ENCODE data around the gene ZRSR2.
"Not testable (repeated sequence)": the region's sequence is repeated elsewhere in the genome, so short reads cannot be mapped to it uniquely, and the experiment has no call there.

Gene ZRSR2, protein sequence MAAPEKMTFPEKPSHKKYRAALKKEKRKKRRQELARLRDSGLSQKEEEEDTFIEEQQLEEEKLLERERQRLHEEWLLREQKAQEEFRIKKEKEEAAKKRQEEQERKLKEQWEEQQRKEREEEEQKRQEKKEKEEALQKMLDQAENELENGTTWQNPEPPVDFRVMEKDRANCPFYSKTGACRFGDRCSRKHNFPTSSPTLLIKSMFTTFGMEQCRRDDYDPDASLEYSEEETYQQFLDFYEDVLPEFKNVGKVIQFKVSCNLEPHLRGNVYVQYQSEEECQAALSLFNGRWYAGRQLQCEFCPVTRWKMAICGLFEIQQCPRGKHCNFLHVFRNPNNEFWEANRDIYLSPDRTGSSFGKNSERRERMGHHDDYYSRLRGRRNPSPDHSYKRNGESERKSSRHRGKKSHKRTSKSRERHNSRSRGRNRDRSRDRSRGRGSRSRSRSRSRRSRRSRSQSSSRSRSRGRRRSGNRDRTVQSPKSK

DNA sequence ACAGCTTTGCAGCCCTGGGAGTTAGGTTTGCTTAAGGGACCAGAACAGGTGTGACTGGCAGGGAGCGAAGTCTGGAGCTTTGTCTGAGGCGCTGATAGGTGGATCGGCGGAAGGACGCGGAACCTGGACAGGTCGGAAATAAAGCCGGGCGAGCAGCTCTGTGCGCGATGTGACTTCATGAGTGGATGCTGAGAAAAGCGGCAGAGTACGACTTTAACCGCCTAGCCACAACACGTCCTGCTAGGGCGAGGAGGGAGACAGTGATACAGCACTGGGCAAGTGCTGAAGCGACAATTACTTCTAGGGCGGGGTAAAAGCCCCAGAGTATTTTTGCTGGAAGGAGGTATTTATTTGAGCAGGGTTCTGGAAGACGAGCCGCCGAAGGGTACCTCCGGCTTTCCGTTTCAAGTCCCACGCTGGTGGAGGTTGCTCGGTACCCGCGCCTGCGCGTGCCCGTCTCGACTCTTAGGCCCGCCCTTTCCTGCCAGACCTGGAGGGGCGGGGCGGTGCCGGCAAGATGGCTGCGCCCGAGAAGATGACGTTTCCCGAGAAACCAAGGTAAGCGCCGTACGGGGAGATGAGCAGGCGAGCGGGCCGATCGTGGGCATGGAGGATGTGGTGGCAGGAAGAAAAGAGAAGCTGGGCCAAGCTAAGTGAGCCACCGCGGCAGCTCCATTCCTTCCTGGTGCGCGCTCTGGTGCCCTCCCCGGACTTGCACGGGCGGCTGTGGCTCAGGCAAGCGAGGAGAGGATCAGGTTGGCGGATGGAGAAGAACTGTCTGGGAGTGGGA, at the start of gene ZRSR2:
TSS of gene ZRSR2 (plus strand) at position 506 of the 790 bp plus-strand sequence. CDS start at position 518, 12 bp downstream.
- Histone ChIP-seq H3K27me3 (ENCODE audit: control insufficient read depth, insufficient read depth, low read length) (no peaks in the 10 kb centered on the region), H3K4me3 (ENCODE audit: low read depth, low read length) (peak within 1 kb of the TSS; percentile 98), H3K36me3 (ENCODE audit: control insufficient read depth, insufficient read depth, low read length) (peaks cover 20% of the 10 kb centered on the region)

DNA sequence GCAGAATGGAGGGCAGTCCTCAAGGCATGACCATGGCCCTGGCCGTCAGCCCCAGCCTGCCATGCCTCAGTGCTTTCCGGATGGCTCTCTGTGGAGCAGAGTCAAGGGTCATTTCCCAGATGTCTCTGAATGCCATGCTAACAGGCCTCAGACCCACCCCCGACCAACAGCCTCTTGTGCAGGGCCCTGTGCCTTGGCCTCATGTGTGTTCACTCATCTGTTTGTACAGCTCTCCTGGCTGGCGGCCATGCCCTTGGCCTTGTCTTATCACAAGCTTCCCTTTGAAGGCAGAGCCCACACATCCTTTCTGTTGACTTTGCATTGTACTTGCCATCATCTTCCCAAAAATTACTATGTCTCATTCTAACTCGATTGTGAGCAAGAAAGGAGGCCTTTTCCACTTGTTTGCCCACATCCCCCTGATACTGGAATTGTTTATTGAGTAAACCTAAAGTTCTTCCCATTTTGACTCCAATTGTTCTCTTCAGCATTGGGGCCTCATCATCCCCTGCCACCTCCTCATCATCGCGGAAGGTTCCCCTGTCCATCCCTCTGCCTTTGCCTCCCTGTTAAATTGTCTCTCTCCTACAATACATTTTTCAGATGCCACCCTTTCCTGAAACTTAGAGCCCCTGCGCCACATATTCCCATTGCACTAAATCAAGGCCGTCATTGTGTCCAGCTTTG, 46.0 kb upstream of the ZRSR2 start:
- Histone ChIP-seq H3K9me3 (ENCODE audit: control insufficient read depth, insufficient read depth, low read depth, low read length) (no peaks in the 10 kb centered on the region), H3K4me3 (ENCODE audit: low read depth, low read length) (no peak overlapping the region), H3K9ac (ENCODE audit: low read length) (no peak overlapping the region), H3K4me1 (ENCODE audit: control insufficient read depth, insufficient read depth, low read length) (peaks cover 22% of the 10 kb centered on the region), H3K36me3 (ENCODE audit: control insufficient read depth, insufficient read depth, low read length) (no peaks in the 10 kb centered on the region), H3K27me3 (ENCODE audit: control insufficient read depth, insufficient read depth, low read length) (peaks cover 13% of the 10 kb centered on the region), H3K27ac (ENCODE audit: low read depth, low read length) (no peak overlapping the region)

More for the DNA sequence above, at the start of gene ZRSR2:
- peak within 1 kb of the TSS; percentile 22; the same call in 1 of the 2 replicates for H3K27ac ChIP-seq (ENCODE audit: low read depth, low read length)
- H3K9me3 ChIP-seq (ENCODE audit: control insufficient read depth, insufficient read depth, low read depth, low read length) = no peaks in the 10 kb centered on the region
- H3K4me1 ChIP-seq (ENCODE audit: control insufficient read depth, insufficient read depth, low read length) = peaks cover 8% of the 10 kb centered on the region
- peak within 1 kb of the TSS; percentile 90 for H3K9ac ChIP-seq (ENCODE audit: low read length)

DNA sequence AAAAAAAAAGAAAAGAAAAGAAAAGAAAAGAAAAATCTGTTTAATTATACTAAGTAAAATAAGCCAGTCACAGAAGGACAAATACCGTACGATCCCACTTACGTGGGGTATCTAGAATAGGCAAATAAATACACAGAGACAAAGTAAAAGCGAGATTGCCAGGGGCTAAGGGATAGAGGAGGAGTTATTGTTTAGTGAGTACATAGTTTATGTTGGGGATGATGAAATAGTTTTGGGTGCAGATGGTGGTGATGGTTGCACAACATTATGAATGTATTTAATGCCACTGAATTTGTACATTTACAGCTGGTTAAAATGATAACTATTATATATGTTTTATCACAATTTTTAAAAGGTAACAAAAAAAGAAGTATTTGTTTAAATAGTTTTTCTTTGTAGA, 45.1 kb upstream of the ZRSR2 start:
- Histone ChIP-seq H3K36me3 (ENCODE audit: control insufficient read depth, insufficient read depth, low read length) (no peaks in the 10 kb centered on the region), H3K27ac (ENCODE audit: low read depth, low read length) (no peak overlapping the region), H3K4me1 (ENCODE audit: control insufficient read depth, insufficient read depth, low read length) (peaks cover 27% of the 10 kb centered on the region), H3K4me3 (ENCODE audit: low read depth, low read length) (no peak overlapping the region), H3K27me3 (ENCODE audit: control insufficient read depth, insufficient read depth, low read length) (peaks cover 4% of the 10 kb centered on the region; the same call in 1 of the 2 replicates), H3K9ac (ENCODE audit: low read length) (no peak overlapping the region), H3K9me3 (ENCODE audit: control insufficient read depth, insufficient read depth, low read depth, low read length) (no peaks in the 10 kb centered on the region)

DNA sequence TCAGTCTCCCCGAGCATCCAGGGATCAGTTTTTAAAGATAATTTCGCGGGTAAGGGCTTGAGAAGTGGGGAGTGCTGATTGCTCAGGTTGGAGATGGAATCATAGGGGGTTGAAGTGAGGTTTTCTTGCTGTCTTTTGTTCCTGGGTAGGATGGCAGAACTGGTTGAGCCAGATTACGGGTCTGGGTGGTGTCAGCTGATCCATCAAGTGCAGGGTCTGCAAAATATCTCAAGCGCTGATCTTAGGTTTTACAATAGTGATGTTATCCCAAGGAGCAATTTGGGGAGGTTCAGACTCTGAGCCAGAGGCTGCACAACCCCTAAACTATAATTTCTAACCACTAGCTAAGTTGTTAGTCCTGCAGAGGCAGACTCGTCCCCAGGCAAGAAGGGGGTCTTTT, 43.6 kb upstream of the ZRSR2 start:
- not testable (repeated sequence) for H3K36me3 ChIP-seq (ENCODE audit: control insufficient read depth, insufficient read depth, low read length); H3K27me3 ChIP-seq (ENCODE audit: control insufficient read depth, insufficient read depth, low read length); H3K9ac ChIP-seq (ENCODE audit: low read length); H3K9me3 ChIP-seq (ENCODE audit: control insufficient read depth, insufficient read depth, low read depth, low read length); H3K4me3 ChIP-seq (ENCODE audit: low read depth, low read length); H3K27ac ChIP-seq (ENCODE audit: low read depth, low read length)
- H3K4me1 ChIP-seq (ENCODE audit: control insufficient read depth, insufficient read depth, low read length) = peaks cover 39% of the 10 kb centered on the region

DNA sequence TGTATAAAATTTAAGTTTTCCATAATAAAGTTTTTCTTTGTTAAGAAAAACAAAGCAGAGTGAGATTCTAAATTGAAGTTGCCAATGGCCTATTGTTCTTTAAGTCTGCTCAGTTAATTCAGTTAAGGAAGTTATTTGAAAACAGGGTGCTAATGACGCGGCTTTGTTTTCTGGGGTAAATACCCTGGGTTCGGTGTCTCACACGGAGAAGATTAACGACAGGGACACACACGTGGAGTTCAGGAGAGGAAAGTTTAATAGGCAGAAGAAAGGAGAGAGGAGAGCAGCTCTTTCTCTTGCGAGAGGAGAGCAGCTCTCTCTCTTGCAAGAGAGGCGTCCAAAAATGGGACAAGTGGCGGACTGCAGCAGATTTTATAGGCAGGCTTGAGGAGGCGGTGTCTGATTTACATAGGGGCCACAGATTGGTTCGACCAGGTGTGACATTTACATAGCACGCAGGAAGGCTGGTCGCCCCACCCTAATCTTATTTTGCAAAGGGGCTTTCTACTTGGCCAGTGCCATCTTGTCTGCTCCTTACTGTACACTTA, 42.6 kb upstream of the ZRSR2 start:
- Histone ChIP-seq H3K4me1 (ENCODE audit: control insufficient read depth, insufficient read depth, low read length) (peaks cover 43% of the 10 kb centered on the region), H3K27me3 (ENCODE audit: control insufficient read depth, insufficient read depth, low read length) (no peaks in the 10 kb centered on the region), H3K36me3 (ENCODE audit: control insufficient read depth, insufficient read depth, low read length) (no peaks in the 10 kb centered on the region), H3K27ac (ENCODE audit: low read depth, low read length) (no peak overlapping the region), H3K9ac (ENCODE audit: low read length) (no peak overlapping the region), H3K9me3 (ENCODE audit: control insufficient read depth, insufficient read depth, low read depth, low read length) (no peaks in the 10 kb centered on the region), H3K4me3 (ENCODE audit: low read depth, low read length) (no peak overlapping the region)

DNA sequence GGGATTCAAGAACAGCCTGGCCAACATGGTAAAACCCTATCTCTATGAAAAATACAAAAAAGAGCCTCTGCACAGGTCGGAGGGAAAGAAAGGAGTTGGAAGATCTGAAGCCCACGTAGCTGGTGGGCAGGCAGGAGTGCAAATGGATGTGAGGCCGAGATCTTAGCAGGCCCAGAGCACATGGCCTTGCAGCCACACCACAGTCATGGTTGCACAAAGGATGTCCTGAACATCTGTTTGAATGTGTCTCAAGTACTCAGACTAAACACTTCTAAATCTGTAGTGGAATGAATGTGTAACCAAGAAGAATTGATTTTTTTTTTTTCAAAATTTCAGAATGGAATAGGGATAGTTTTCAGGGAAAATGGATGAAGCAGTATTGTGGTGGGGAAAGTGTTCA, 41.4 kb upstream of the ZRSR2 start:
- Histone ChIP-seq H3K9me3 (ENCODE audit: control insufficient read depth, insufficient read depth, low read depth, low read length) (no peaks in the 10 kb centered on the region), H3K9ac (ENCODE audit: low read length) (no peak overlapping the region), H3K4me3 (ENCODE audit: low read depth, low read length) (no peak overlapping the region), H3K27ac (ENCODE audit: low read depth, low read length) (no peak overlapping the region), H3K4me1 (ENCODE audit: control insufficient read depth, insufficient read depth, low read length) (peaks cover 44% of the 10 kb centered on the region), H3K36me3 (ENCODE audit: control insufficient read depth, insufficient read depth, low read length) (no peaks in the 10 kb centered on the region), H3K27me3 (ENCODE audit: control insufficient read depth, insufficient read depth, low read length) (no peaks in the 10 kb centered on the region)

DNA sequence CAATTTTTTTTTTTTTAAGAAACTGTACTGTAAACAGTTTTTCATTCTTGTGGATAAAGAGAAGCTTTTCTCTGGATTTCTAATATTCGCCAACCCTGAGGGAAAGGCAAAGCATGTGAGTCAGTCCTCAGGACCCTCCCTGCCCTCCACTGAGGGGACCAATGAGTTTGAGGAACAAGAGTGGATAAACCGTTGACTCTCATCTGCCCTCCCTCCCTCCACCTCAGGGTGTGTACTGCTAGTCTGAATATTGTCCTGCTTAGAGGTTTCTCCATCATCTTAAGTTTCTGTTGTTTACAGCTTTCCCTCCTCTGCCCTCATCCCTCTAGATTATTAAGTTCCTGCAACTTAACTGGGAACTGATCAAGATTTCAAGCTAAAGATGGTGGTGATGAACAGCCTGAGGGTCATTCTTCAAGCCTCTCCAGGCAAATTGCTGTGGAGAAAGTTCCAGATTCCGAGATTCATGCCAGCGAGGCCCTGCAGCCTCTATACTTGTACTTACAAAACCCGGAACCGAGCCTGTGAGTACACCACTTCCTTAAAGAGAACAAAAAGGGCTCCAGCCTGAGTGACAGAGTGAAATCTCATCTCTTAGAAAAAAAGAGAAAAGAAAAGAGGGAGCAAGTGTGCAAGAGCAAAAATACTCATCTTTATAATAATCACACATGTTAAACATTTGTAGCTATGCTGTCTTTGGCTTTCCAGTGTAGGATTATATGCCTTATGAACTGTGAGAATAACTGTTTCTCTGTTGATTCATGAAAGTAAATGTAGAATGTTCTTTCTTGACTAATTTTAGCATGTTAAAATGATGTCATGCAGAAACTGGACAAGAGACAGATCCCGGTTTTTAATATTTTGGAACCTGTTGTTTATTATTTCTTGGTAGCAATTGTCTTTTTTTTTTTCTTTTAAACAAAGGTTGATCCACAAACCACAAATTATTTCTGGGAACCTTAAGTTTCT, 40.4 kb upstream of the ZRSR2 start:
- no peak overlapping the region for H3K9ac ChIP-seq (ENCODE audit: low read length)

DNA sequence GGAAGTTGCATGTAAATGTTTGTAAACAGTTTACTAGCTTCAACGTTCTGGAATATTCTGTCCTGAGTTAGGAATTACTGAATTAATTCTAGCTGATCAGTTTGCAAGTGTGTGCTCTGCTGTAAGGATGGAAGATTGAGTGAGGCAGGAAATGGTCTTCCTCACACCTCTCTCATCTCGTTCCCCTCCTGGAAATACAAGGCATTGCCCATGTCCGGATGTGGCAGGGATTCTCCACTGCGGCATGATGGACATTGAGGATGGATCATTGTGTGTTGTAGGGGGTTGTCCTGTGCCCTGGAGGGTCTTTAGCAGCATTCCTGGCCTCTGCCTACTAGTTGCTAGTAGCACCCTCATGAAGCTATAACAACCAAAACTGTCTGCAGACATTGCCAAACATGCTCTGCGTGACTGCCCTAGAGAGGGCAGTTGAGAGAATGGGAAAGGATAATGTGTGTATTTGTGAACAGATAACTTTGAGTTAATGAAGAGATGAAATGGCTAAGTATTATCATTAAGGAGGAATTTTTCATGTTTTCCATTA, 39.6 kb upstream of the ZRSR2 start:
- no peak overlapping the region for H3K9ac ChIP-seq (ENCODE audit: low read length)
- H3K9me3 ChIP-seq (ENCODE audit: control insufficient read depth, insufficient read depth, low read depth, low read length) = no peaks in the 10 kb centered on the region
- no peaks in the 10 kb centered on the region for H3K36me3 ChIP-seq (ENCODE audit: control insufficient read depth, insufficient read depth, low read length)
- no peak overlapping the region for H3K27ac ChIP-seq (ENCODE audit: low read depth, low read length)
- peaks cover 48% of the 10 kb centered on the region for H3K4me1 ChIP-seq (ENCODE audit: control insufficient read depth, insufficient read depth, low read length)
- no peak overlapping the region for H3K4me3 ChIP-seq (ENCODE audit: low read depth, low read length)
- H3K27me3 ChIP-seq (ENCODE audit: control insufficient read depth, insufficient read depth, low read length) = no peaks in the 10 kb centered on the region

More for the DNA sequence above, 40.4 kb upstream of the ZRSR2 start:
- Histone ChIP-seq H3K4me3 (ENCODE audit: low read depth, low read length) (no peak overlapping the region), H3K9me3 (ENCODE audit: control insufficient read depth, insufficient read depth, low read depth, low read length) (no peaks in the 10 kb centered on the region), H3K27me3 (ENCODE audit: control insufficient read depth, insufficient read depth, low read length) (no peaks in the 10 kb centered on the region), H3K4me1 (ENCODE audit: control insufficient read depth, insufficient read depth, low read length) (peaks cover 48% of the 10 kb centered on the region), H3K27ac (ENCODE audit: low read depth, low read length) (no peak overlapping the region), H3K36me3 (ENCODE audit: control insufficient read depth, insufficient read depth, low read length) (no peaks in the 10 kb centered on the region)

DNA sequence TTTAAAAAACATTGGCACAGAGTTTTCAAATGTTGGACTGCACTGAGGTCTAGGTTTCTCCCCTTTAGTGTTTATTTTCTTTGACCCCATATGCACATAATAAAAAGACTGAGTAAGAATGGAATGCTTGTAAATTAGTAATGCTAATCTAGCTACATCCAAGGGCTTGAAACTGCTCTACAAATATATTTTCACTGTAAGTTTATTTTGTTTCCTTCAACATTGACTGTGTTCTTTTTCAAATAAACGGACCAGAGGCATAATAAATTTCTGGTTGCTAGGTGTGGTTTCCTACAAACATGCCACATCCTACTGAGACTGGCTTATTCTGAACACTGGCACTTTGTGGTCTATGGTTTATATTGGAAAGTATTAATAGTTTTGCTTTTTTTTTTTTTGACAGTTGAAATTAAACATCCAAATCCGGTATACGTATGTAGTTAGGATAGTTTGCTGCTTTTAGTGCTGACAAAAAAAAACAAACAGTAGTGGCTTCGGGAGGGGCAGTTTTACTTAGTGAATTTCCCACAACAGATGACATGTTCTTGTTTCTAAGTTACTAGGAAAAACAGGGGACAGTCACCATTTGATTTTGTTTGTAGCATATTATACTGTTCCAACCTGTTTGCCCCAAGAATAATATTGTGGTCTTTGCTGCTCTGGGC, 39.0 kb upstream of the ZRSR2 start:
- Histone ChIP-seq H3K9ac (ENCODE audit: low read length) (no peak overlapping the region), H3K4me1 (ENCODE audit: control insufficient read depth, insufficient read depth, low read length) (peaks cover 48% of the 10 kb centered on the region)

More for the DNA sequence above, 39.0 kb upstream of the ZRSR2 start:
- Histone ChIP-seq H3K27ac (ENCODE audit: low read depth, low read length) (no peak overlapping the region), H3K9me3 (ENCODE audit: control insufficient read depth, insufficient read depth, low read depth, low read length) (no peaks in the 10 kb centered on the region), H3K4me3 (ENCODE audit: low read depth, low read length) (no peak overlapping the region), H3K27me3 (ENCODE audit: control insufficient read depth, insufficient read depth, low read length) (no peaks in the 10 kb centered on the region), H3K36me3 (ENCODE audit: control insufficient read depth, insufficient read depth, low read length) (no peaks in the 10 kb centered on the region)

Measured in HUES6 (cell line).